NCI-H345 treated with DMSO at 0.1 percent for 48 hours (cell line): Measurements from ENCODE around the gene FAM120A.

Experiments used
- DNase-seq: peaks from one replicate; lab custom pipeline; 2025; ENCODE audit not compliant: unreplicated experiment; lab: John Stamatoyannopoulos, UW

The FAM120A gene

DNA sequence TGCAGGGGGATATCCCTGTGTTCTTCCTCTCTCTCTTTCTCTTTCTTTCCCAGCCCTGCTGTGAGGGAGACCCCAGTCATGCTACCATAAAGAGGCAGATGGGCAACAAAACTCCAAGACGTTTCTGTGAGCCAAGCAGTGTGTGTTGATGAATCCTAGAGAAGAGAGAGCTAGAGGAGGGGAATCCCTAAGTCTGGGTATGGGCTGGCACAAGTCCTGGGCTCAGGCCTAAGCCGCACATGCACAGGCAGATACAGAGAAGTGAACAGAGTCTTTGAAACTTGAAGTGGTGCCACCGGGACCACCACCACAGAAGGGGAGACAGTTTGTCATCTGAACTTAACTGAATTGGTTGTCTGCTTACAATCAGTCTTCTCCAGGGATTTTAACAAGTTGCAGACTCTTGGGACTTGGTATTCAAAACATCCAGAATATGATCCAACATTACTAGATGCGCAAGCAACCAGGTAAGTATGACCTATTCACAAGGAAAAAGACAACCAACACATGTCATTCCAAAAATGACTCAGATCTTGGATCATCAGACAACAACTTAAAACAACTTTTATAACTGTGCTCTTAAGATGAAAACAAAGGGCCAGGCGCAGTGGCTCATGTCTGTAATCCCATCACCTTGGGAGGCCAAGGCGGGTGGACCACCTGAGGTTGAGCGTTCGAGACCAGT lies 10.4 kb upstream of the FAM120A start:
- DNase-seq: no peak

DNA sequence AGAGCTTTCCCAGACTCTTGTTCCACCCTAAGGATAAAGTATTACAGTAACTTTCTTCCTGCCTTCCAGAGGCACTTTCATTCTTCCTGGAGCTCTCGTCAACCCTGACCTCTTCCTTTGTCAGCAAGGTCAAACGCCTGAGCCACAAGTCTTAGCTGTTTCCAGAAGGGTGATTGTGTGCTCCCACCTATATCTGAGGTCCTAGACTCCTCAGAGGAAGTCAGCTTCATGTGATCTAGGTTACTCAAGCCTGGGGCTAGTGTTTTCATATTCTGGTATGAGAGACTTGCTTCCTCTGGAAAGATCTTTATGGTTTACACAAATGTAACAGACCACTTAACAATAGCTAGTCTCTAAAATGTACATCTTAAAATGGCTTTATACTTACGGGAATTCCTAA lies 5.4 kb upstream of the FAM120A start:
- DNase-seq: no peak

DNA sequence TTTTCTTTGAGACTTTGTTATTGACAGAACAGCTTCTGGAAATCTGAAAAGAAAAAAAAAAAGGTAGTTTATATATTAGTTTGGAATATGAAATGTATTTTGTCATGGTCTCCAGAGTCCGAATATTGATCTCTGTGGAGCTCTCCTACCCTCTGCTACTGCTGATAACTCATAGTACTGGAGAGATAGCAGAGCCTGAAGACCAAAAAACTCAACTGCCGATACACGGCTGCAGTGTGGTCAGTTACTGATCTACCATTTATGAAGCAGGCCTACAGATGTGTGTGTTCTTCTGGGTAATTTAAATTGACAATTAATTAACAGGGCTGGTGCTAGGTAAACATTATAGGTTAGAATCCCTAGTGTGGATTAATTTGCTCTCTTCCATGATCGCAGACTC lies 3.8 kb upstream of the FAM120A start:
- no peak for DNase-seq

DNA sequence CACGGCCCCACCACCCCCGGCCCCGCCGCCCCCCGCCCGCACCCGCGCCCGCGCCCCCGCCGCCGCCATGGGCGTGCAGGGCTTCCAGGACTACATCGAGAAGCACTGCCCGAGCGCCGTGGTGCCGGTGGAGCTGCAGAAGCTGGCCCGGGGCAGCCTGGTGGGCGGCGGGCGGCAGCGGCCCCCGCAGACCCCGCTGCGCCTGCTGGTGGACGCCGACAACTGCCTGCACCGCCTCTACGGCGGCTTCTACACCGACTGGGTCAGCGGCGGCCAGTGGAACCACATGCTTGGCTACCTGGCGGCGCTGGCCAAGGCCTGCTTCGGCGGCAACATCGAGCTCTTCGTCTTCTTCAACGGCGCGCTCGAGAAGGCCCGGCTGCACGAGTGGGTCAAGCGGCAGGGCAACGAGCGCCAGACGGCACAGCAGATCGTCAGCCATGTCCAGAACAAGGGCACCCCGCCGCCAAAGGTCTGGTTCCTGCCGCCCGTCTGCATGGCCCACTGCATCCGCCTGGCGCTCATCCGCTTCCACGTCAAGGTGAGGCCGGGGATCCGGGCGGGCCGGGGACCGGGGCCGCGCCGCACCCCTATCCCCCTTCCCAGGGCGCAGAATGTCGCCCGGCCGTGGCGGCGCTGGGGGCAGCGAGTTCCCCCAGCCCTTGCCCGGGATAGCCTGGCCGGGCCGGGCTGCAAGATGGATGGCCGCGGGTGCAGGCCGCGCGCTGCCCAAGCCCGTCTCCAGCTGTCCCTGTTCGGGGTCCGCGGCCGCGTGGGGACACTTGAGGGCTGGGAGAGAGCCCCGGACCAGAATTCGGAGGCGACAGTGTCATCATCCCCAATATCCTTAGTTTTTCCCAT lies 594 bp downstream of the FAM120A start:
- DNase-seq: no peak

DNA sequence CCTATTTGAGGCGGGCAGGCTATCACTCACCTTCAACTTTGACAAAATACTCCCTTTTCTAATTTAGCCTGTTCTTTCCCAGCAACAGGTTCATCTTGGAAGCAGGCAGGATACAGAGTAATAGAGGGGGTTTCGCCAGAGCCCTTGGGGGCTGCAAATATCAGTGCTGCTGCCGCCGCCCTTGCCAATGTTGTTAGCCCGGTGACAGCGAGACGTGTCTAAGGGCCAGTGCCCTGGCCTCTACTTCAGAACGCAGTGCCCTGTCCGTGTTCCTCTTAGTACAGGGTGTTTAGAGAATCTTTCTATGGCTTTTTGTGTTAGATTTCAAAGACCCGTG lies 1.2 kb downstream of the FAM120A start:
- DNase-seq: no peak

DNA sequence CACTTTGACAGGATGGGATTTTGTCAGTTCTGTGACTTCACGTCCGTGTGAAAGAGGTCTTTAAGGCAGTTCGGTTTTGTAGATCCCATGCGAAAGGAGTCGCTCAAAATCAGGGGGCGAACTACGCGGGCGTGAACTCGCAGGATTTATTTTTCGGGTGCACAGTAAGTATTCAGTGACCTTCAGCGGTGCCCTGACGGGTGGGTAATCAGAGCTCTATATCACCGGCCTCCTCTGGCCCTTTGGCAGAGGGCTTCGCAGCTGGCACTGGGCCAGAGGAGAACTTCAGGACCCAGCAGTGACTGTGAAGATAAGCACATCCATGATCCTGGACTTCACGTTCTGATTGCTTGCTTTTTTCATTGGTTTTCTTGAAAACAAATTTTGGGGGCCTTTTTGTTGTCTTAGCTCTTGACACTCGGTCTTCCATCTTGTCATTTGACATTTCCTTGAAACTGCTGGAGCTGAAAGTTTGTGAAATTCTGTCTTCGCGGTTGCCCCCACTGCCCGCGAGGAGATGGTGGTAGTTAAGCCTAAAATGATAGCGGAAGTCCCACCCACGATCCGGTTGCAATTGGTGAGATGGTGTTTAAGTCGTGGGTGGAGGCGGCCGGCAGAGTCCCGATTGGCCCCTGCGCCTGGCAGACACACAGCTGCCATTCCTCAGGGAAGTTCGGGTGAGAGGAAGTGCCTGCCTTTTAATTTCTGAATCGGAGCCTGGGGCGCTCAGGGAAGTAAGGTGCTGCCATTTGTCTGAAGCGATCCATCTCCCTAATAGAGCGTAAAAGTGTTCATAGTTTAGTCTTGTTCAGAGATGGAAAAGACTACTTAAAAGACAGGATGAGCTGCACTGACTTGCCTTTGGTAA lies 1.8 kb downstream of the FAM120A start, which contains the start of gene FAM120AOS:
TSS of gene FAM120AOS (minus strand) at position 535 of the 868 bp plus-strand sequence. CDS start 872 bp downstream, outside the sequence.
- DNase-seq: peak; percentile 80

DNA sequence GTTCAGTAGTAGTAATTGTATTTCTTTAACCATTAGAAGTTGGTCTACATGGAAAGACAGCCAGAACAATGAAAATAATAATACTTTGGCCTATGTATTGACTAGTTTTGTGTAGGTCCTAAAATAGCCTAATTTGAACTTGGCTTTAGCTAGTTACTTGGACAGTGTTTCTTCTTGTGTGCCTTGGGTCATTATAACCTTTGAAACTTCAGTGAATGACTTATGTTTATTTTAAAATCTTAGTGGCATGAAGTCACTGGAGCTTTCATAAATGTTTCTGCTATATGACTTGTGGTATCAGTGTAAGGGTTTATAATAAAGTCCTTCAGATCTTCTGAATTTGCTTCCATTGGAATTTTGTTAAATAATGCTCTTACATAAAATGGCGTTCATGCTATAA lies 4.5 kb downstream of the FAM120A start:
- DNase-seq: no peak

DNA sequence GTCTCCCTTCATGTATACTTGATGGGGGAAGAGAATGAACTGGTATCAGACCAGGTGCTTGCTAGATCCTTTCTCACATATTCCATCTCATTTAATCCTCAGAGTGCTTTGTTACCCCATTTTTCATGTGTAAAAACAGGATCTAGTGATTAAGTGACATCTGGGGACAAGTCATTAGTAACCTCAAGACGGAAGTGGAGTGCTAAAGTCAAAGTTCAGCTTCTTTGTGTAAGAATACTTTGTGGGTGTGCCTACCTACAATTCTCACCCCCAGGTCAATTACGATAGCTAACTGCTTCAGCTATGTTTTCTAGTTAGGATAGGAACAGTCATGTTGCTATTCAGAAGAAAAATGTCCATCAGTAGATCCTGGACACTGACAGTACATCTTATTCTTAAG lies 5.0 kb downstream of the FAM120A start:
- DNase-seq: no peak

DNA sequence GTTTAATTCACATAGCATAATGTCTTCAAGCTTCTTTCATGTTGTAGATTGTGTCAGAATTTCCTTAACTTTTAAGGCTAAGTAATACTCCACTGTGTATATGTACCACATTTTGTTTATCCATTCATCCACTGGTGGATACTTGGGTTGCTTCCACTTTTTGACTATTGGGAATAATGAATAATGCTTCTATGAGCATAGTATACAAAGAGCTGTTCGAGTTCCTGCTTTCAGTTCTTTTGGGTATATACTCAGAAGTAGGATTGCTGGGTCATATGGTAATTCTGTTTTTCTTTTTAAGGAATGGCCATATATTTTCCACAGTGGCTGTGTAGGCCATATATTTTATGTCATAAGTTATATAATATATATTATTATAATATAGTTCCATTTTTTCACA lies 5.5 kb downstream of the FAM120A start:
- no peak for DNase-seq

DNA sequence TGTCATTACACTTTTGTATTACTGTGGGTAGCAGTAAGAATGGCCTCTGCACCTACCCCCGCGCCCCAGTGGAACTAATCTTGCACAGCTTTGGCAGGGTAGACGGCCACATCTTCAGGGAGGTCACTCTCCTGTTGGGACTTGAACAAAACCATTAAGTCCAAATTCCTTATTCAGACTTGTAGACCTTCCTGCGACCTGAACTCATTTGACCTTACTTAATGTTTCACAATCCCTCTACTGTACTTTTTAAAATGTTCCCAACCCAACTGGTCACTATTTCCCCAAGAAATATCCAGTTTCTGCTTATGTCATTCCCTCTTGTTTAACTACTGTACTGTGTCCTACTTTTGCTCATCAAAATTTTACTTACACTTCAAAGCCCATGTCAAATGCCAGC lies 7.2 kb downstream of the FAM120A start:
- no peak for DNase-seq

DNA sequence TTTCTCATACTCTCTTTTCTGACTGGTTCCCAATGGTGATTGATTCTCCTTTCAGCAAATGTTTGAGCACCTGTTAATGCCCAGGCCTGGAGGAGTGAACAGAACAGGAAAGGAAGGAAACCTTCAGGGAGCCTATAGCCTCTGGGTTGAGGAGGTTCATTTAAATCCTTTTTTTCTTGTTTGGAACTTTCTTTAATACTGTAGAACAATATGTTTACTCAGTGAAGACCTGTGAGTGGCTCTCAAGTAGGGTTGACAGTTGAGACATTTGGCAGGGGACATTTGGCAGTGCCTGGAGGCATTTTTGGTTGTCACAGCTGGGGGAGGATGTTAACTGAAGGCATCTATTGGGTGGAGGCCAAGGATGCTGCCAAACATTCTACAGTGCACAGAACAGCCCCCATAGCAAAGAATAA lies 8.0 kb downstream of the FAM120A start:
- DNase-seq: no peak

DNA sequence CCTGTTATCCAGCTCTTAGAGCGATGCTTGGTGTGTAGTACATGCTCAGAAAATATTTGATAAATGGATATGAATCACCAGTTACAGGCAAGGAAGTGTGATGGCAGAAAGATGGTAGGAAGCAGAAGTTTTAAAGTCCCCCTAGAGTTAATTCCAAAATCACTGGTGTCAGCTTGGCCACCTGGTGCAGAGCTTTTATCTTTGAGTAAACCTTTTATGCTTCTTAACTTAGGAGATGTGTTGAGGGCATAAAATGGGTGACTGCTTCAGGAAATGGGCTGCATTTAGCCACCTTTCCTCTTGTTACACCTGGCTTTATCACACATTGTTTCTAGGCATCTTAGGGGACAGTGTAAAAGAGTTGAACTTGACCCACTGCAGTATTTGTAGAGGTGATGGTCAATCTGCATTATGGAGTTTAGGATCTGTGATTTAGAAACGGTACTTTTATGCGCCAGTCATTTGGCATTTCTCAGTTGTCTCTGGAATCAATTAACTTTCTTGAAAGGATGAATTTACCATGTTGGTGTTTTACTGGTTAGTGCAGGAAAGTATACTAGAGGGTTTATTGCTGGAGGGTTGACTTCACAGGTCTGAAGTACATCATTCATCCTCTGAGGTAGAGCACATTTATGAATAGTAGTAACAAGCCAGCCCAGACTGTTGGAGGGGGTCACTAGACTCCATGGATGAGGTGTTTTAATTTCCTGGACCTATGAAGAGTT lies 9.4 kb downstream of the FAM120A start:
- DNase-seq: no peak

DNA sequence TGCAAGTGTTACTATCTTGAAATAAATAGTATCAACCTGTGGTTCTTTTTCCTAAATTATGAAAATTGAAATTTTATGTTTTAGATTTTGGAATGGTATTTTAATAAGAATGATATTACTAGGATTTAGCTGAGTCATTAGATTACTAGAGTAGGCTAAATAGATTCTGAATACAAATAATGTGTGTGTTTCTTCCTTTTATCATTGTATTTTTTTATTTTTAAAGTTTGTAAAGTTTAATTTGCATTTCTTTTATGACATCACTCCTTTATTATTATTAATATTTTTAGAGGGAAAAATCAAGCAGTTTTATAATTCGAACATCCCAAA lies 9.9 kb downstream of the FAM120A start:
- no peak for DNase-seq

DNA sequence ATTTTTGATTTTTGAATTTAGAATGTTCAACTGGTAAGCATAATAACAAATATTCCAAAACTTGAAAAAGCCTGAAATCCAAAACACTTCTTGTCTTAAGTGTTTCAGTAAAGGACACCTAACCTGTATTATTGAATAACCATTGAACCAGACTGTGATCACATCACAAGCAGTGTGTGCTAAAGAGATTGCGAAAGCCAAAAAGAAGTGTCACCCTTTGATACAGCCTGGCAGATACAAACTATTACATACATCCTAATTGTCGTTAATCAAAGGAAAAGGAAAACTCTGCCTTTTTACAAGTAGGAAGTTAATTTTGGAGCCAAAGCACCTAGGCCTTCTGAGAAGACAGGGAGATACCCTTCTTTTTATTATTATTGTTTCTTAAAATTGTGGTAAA lies 10.3 kb downstream of the FAM120A start:
- DNase-seq: no peak

DNA sequence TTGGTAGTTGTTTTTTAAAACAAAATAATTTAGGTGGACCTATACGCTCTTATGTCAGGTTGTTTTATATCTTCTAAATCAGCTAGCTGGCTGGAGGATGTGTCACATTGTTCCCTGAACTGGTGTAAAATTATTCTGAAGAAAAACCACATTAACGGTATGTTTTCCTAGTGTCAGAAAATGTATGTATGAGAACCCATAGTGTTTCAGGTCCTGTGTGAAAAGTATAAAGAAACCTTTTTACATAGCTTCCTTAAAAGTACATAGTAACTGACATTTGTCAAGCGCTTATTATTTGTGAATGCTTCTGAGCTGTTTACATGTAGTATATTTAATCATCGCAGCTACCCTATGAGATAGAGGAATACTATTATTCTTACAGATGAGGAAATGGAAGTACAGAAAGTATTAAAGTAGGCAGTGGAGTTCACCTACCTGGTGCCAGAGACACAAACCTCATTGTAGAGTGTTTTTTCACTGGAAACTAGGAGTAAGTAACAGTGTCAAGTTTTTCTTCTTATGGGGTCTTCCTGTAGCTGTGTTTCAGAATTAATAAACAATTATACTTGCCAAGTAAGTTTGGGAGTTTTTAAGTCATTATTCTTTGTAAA lies 12.3 kb downstream of the FAM120A start:
- no peak for DNase-seq

DNA sequence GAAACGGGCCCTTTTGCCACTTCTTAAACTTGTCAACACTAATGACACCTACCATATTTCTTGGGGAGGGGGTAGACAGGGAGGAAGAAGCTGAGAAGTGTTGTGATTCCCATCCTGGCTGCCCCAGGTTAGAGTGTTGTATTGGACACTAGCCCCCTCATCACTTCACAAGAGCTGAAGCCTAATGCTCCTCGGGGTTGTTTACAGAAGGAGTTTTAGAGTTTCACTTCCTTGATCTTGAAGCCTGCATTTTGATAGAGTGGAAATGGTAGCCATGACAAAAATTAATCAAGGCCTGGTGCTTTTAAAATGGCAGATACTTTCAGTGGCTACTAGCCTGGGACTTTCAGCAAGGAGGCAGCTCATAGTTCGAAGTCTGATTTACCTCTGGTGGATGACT lies 12.9 kb downstream of the FAM120A start:
- no peak for DNase-seq

DNA sequence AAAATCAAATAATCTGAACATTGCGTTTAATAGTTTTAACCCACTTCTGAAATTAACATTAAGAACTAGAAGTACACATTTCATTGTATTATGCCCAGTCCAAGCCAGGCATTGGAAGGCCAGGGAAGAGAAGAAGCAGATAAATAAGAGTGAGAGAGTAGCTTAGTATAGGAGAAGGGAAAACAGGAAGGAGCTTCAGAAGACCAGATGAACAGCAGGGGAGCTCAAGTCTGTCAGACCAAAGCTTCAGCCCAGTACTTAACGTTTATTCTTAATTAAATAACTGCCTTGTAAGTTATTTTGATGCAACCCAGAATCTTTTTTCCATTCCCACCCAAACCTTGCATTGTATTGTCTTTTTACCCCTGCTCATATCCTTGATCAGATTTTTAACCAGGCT lies 13.4 kb downstream of the FAM120A start:
- DNase-seq: no peak

DNA sequence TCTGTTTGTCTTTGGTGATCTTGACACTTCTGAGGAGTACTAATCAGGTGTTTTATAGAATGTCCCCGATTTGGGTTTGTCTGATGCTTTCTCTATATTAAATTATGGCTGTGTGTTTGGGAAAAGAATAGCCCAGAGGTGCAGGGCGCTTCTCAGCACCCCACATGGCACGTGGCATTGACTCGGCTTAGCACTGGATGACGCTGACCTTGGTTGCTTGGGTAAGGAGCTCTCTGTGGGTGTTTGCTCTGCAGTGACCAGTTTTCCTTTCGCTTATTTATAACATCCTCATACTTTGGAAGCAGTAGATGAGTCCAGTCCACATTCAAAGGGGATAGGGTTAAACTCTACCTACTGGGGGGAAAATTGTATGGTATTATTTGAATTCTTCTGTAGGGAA lies 14.4 kb downstream of the FAM120A start:
- no peak for DNase-seq

DNA sequence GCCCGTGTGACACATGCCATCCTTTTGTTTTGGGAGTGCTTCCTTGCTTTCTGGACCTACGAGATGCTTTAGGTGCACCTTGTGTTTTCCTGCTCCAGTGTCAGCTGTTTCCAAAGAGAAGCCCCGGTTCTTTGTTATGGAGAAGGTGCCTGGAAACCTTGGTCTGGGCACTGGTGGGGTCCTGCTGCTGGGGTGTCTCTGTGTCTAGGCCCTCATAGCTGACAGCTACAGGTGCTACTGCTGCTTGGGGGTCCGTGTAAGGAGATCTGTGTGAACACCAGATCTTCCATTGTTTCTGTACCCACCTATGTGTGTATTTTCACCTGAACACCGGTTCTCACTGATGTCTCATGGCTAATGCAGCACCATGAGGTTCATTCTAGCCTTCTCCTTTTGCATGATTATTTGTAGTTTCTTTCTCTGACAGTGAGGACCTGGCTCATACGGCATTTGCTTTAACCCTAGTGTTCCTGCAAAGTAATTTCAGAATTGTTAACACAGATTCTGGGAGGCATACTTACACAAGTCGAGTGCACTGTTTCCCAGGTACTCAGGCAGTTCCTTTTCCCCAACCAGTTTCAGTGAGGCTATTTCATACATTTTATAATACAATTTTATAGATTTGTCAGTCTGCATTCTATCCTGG lies 15.1 kb downstream of the FAM120A start:
- no peak for DNase-seq

DNA sequence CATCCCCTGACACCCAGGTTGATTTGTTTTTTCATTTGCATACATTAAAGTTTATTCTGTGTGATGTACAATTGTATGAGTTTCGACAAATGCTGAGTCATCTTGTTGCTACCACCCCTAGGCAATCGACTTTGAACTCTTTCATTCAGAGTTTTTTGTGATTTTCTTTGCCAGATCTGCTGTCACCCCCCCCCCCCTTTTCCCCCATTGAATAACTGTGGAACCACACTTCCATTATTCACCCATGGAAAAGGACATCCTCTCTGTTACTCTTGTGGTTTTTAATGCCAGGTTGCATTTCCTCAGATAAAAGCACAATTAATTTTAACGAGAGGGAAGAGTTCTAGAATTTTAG lies 15.6 kb downstream of the FAM120A start:
- no peak for DNase-seq
